IMR-90 (cell line): ENCODE measurements around the gene BCCIP. TPM values are rescaled to one million over a fixed set of nuclear protein-coding genes. Genes with fewer than 3 reads are reported as not detected.
A peak's percentile ranks its signal among the peaks of the same experiment; 100 is the strongest.

Experiments used
- ATAC-seq: fragments of 200-7000 bp; cut with Tn5 transposase; 2 replicates; pipeline ENCODE4 v1.9.1; 2020; ENCODE audit warnings: low read depth, mild to moderate bottlenecking, moderate library complexity
- BruUV-seq: library from RNA; stranded (reverse); fragments of 400-500 nt; replicated peaks from 2 replicates; lab custom pipeline; 2021; lab: Mats Ljungman, UMichigan
- CTCF ChIA-PET: fragments of 300-600 bp; formaldehyde crosslinking; extraction: SDS; loops from one replicate; lab custom pipeline; 2021; ENCODE audit warnings: antibody characterized with exemption; lab: Yijun Ruan, JAX
- POLR2A ChIA-PET: fragments of 300-600 bp; sonication (Branson Sonifier 250); formaldehyde crosslinking; loops from one replicate; lab custom pipeline; 2022; ENCODE audit warnings: antibody characterized with exemption; ENCODE audit not compliant: unreplicated experiment; lab: Charles Lee
- DNase-seq: peaks from one replicate; pipeline ENCODE4 v3.0.0; 2013
- H2AFZ ChIP-seq: replicated peaks from 2 replicates; pipeline ENCODE3; 2013; ENCODE audit warnings: low read length, mild to moderate bottlenecking; ENCODE audit not compliant: poor library complexity
- H2AK5ac ChIP-seq: 2 replicates; pipeline ENCODE4 v1.6.1; 2013; ENCODE audit warnings: low read depth, low read length, inconsistent platforms
- H2AK9ac ChIP-seq: replicated peaks from 2 replicates; pipeline ENCODE3; 2013; ENCODE audit warnings: mild to moderate bottlenecking, low read depth, low read length, moderate library complexity; ENCODE audit not compliant: poor library complexity
- H2BK120ac ChIP-seq: 2 replicates; pipeline ENCODE4 v1.6.1; 2013; ENCODE audit warnings: low read depth, low read length, inconsistent platforms
- H2BK15ac ChIP-seq: 3 replicates; pipeline ENCODE4 v1.6.1; 2013; ENCODE audit warnings: low read depth, low read length, inconsistent platforms
- H2BK20ac ChIP-seq: 2 replicates; pipeline ENCODE4 v1.6.1; 2013; ENCODE audit warnings: low read depth, mild to moderate bottlenecking, inconsistent platforms, low read length, moderate library complexity
- H2BK5ac ChIP-seq: 2 replicates; pipeline ENCODE4 v1.6.1; 2013; ENCODE audit warnings: mild to moderate bottlenecking, low read depth, low read length, inconsistent platforms; ENCODE audit not compliant: poor library complexity, severe bottlenecking
- H3K14ac ChIP-seq: replicated peaks from 2 replicates; pipeline ENCODE4 v1.6.1; 2013; ENCODE audit warnings: low read depth, low read length, inconsistent platforms
- H3K18ac ChIP-seq: 2 replicates; pipeline ENCODE4 v1.6.1; 2013; ENCODE audit warnings: low read depth, low read length, control low read depth
- H3K23ac ChIP-seq: 2 replicates; pipeline ENCODE4 v1.6.1; 2013; ENCODE audit warnings: low read depth, low read length, inconsistent platforms
- H3K27ac ChIP-seq: 2 replicates; pipeline ENCODE4 v1.5.1; 2013; ENCODE audit warnings: mild to moderate bottlenecking, control low read depth, low read length; ENCODE audit not compliant: insufficient read depth
- H3K27me3 ChIP-seq: 2 replicates; pipeline ENCODE4 v1.6.1; 2013; ENCODE audit warnings: low read length; ENCODE audit not compliant: control insufficient read depth, insufficient read depth
- H3K36me3 ChIP-seq: 2 replicates; pipeline ENCODE4 v1.6.1; 2013; ENCODE audit warnings: low read length, mixed read lengths; ENCODE audit not compliant: control insufficient read depth, insufficient read depth
- H3K4ac ChIP-seq: 2 replicates; pipeline ENCODE4 v1.6.1; 2013; ENCODE audit warnings: low read depth, low read length, inconsistent platforms
- H3K4me1 ChIP-seq: 2 replicates; pipeline ENCODE4 v1.6.1; 2013; ENCODE audit warnings: low read length, mixed read lengths; ENCODE audit not compliant: control insufficient read depth, insufficient read depth
- H3K4me2 ChIP-seq: 2 replicates; pipeline ENCODE4 v1.6.1; 2013; ENCODE audit warnings: low read depth, mild to moderate bottlenecking, control low read depth, low read length, moderate library complexity
- H3K4me3 ChIP-seq: 2 replicates; pipeline ENCODE4 v1.5.1; 2013; ENCODE audit warnings: low read depth, mild to moderate bottlenecking, control low read depth, low read length, moderate library complexity; ENCODE audit not compliant: insufficient read depth
- H3K56ac ChIP-seq: 2 replicates; pipeline ENCODE4 v1.6.1; 2013; ENCODE audit warnings: low read length, inconsistent platforms; ENCODE audit not compliant: insufficient read depth; ENCODE audit errors: extremely low read depth
- H3K79me1 ChIP-seq, 2 experiments: 2 replicates each; pipeline ENCODE4 v1.6.1; 2013; ENCODE audit warnings: low read length in 2 of 2, inconsistent platforms in 1 of 2, low read depth in 1 of 2
- H3K9ac ChIP-seq: 2 replicates; pipeline ENCODE4 v1.6.1; 2013; ENCODE audit warnings: low read depth, low read length, control low read depth
- H3K9me1 ChIP-seq: 2 replicates; pipeline ENCODE4 v1.6.1; 2013; ENCODE audit warnings: low read length, inconsistent platforms; ENCODE audit not compliant: insufficient read depth
- H3K9me3 ChIP-seq: 2 replicates; pipeline ENCODE4 v1.6.1; 2013; ENCODE audit warnings: low read length; ENCODE audit not compliant: control insufficient read depth, insufficient read depth
- H4K20me1 ChIP-seq: 2 replicates; pipeline ENCODE4 v1.6.1; 2013; ENCODE audit warnings: low read length, inconsistent platforms; ENCODE audit not compliant: insufficient read depth
- H4K5ac ChIP-seq: 2 replicates; pipeline ENCODE4 v1.6.1; 2013; ENCODE audit warnings: mild to moderate bottlenecking, low read depth, low read length, control low read depth
- H4K8ac ChIP-seq, 2 experiments: 2 replicates each; pipeline ENCODE4 v1.6.1; 2013; ENCODE audit warnings: low read depth in 2 of 2, low read length in 2 of 2, control low read depth in 1 of 2, inconsistent platforms in 1 of 2
- H4K91ac ChIP-seq: 2 replicates; pipeline ENCODE4 v1.6.1; 2013; ENCODE audit warnings: low read depth, low read length, inconsistent platforms; ENCODE audit not compliant: insufficient read depth
- BHLHE40 ChIP-seq: fragments of 150-350 bp; IDR thresholded peaks from 2 replicates; pipeline ENCODE4 v1.6.1; 2016; ENCODE audit warnings: mild to moderate bottlenecking, low read depth, low read length
- CEBPB ChIP-seq: IDR thresholded peaks from 2 replicates; pipeline ENCODE4 v1.6.1; 2012; ENCODE audit warnings: low read depth, low read length, improper control_type of control experiment
- MXI1 ChIP-seq: IDR thresholded peaks from 2 replicates; pipeline ENCODE4 v1.6.1; 2012; ENCODE audit warnings: low read depth, mild to moderate bottlenecking, low read length, moderate library complexity, borderline replicate concordance
- RAD21 ChIP-seq: IDR thresholded peaks from 2 replicates; pipeline ENCODE4 v1.6.1; 2012; ENCODE audit warnings: low read length, improper control_type of control experiment
- RCOR1 ChIP-seq: IDR thresholded peaks from 2 replicates; pipeline ENCODE4 v1.6.1; 2012; ENCODE audit warnings: mild to moderate bottlenecking, low read length, improper control_type of control experiment; ENCODE audit not compliant: insufficient replicate concordance
- WGBS, 2 experiments: methylation state at CpG; one replicate each; pipeline versions ENCODE4 v1.1.5 to v1.1.7; 2013; ENCODE audit warnings: missing lambda C conversion rate in 2 of 2; ENCODE audit not compliant: insufficient read length in 1 of 2; ENCODE audit errors: extremely low coverage in 2 of 2; 5-methylcytosine and 5-hydroxymethylcytosine counted together
- dilution Hi-C: fragments of 300-500 bp; cut with HindIII; formaldehyde crosslinking; loops from one replicate; pipeline ENCODE4 v1.14.3; 2018; ENCODE audit warnings: low sequenced_read_pairs; ENCODE audit not compliant: unreplicated experiment
- in situ Hi-C: fragments of 300-500 bp; cut with MboI; formaldehyde crosslinking; loops from 3 replicates; pipeline ENCODE4 v1.14.3; 2019; ENCODE audit warnings: low sequenced_read_pairs, inconsistent platforms, mixed read lengths
- intact Hi-C: fragments of 100-400 bp; cut with micrococcal nuclease; formaldehyde crosslinking; loops from 2 replicates; pipeline ENCODE4 v1.10.0; 2022
- polyA plus RNA-seq, 3 experiments: library from polyadenylated mRNA; depleted of rRNA; stranded (reverse); fragments of >200 nt; gene quantifications; 2 replicates each; pipeline ENCODE4 v1.2.3, GENCODE V29; 2012; ENCODE audit warnings: low replicate concordance in 1 of 3
- total RNA-seq: library from RNA; depleted of rRNA; stranded (reverse); fragments of >200 nt; gene quantifications from 2 replicates; pipeline ENCODE4 v1.2.3, GENCODE V29; 2012
- TF ChIP-seq, protein P1 (sequence below): fragments of 150-350 bp; IDR thresholded peaks from 2 replicates; pipeline ENCODE4 v1.6.1; 2017; ENCODE audit warnings: mild to moderate bottlenecking, antibody characterized with exemption, low read length, low read depth
- TF ChIP-seq, protein P2 (sequence below): conservative IDR thresholded peaks from 2 replicates; pipeline ENCODE4 v1.5.1; 2012; ENCODE audit warnings: mild to moderate bottlenecking, low read depth, low read length, improper control_type of control experiment

BCCIP gene
- total and polyA plus RNA-seq, 2 of the 4 experiments (the other 2 are of a cell fraction): 31.9 to 49.2 TPM

DNA sequence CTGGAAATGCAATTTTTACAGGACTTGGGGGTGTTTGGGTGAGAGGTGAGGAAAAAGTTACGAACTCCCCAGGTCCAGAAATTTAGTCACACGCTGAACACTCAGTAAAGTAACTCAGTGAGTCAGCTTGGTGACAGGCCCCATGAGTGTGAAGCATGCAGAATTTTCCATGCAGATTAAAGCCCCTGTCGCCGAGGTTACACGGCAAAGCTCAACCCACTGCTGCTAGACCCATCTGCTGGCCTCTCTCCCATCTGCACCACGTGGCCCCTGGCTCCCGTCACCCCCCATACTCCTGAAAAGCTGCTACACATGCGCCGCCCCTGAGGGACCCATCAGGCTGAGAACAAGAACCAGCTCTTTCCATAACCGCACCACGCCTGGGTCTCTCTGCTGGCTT, 40.7 kb upstream of the BCCIP start:
- H3K18ac ChIP-seq: no peak overlapping the region
- intact Hi-C loops (no loop called here), dilution Hi-C loops (no loop called here), in situ Hi-C loops (no loop called here)
- no peak overlapping the region for H3K9ac ChIP-seq
- no peak overlapping the region for H3K4me2 ChIP-seq
- H4K91ac ChIP-seq: no peak overlapping the region
- H3K23ac ChIP-seq: no peak overlapping the region
- no peak overlapping the region for H2BK120ac ChIP-seq
- no CpG with 5 or more reads among the region's 11 CpGs for WGBS, 2 experiments
- H2AK9ac ChIP-seq: no peak overlapping the region
- no peak overlapping the region for H3K14ac ChIP-seq
- H3K79me1 ChIP-seq: no peaks in the 10 kb centered on the region
- no peak overlapping the region for H2BK15ac ChIP-seq
- H3K4ac ChIP-seq: no peak overlapping the region
- H4K5ac ChIP-seq: no peak overlapping the region
- H3K36me3 ChIP-seq: no peaks in the 10 kb centered on the region
- H3K27ac ChIP-seq: no peak overlapping the region
- no peak overlapping the region for H3K56ac ChIP-seq
- peak; percentile 4 for DNase-seq
- H3K4me3 ChIP-seq: no peak overlapping the region
- H2AFZ ChIP-seq: peak overlapping the region; percentile 30
- no peaks in the 10 kb centered on the region for H3K9me3 ChIP-seq
- no peak overlapping the region for H2BK5ac ChIP-seq
- no peaks in the 10 kb centered on the region for H4K20me1 ChIP-seq
- H3K4me1 ChIP-seq: no peaks in the 10 kb centered on the region
- TF ChIP-seq, protein P1, sequence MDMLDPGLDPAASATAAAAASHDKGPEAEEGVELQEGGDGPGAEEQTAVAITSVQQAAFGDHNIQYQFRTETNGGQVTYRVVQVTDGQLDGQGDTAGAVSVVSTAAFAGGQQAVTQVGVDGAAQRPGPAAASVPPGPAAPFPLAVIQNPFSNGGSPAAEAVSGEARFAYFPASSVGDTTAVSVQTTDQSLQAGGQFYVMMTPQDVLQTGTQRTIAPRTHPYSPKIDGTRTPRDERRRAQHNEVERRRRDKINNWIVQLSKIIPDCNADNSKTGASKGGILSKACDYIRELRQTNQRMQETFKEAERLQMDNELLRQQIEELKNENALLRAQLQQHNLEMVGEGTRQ: peak; percentile 30
- TF ChIP-seq, protein P2, sequence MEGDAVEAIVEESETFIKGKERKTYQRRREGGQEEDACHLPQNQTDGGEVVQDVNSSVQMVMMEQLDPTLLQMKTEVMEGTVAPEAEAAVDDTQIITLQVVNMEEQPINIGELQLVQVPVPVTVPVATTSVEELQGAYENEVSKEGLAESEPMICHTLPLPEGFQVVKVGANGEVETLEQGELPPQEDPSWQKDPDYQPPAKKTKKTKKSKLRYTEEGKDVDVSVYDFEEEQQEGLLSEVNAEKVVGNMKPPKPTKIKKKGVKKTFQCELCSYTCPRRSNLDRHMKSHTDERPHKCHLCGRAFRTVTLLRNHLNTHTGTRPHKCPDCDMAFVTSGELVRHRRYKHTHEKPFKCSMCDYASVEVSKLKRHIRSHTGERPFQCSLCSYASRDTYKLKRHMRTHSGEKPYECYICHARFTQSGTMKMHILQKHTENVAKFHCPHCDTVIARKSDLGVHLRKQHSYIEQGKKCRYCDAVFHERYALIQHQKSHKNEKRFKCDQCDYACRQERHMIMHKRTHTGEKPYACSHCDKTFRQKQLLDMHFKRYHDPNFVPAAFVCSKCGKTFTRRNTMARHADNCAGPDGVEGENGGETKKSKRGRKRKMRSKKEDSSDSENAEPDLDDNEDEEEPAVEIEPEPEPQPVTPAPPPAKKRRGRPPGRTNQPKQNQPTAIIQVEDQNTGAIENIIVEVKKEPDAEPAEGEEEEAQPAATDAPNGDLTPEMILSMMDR: no peak
- TF ChIP-seq CEBPB (no peak), RCOR1 (no peak), MXI1 (no peak), RAD21 (no peak), BHLHE40 (no peak)
- no peak overlapping the region for H2AK5ac ChIP-seq
- no peak overlapping the region for H4K8ac ChIP-seq
- no peak for ATAC-seq
- H3K27me3 ChIP-seq: no peaks in the 10 kb centered on the region; the same call in 1 of the 2 replicates
- H2BK20ac ChIP-seq: no peak overlapping the region
- ChIA-PET POLR2A (no interaction called here), CTCF (no interaction called here)
- no peaks in the 10 kb centered on the region for H3K9me1 ChIP-seq
- BruUV-seq: no TSS peak
